HEK293T (cell line): ENCODE results near the gene XRCC2.
"Not testable (repeated sequence)": the region's sequence is repeated elsewhere in the genome, so short reads cannot be mapped to it uniquely, and the experiment has no call there.

ENCODE experiments used
- CTCF ChIA-PET: fragments of 350-600 bp; formaldehyde crosslinking; extraction: SDS; loops from one replicate; lab custom pipeline; 2021; ENCODE audit warnings: antibody characterized with exemption, inconsistent platforms; lab: Yijun Ruan, JAX
- POLR2A ChIA-PET: fragments of 350-600 bp; formaldehyde crosslinking; extraction: SDS; loops from one replicate; lab custom pipeline; 2020; ENCODE audit warnings: antibody characterized with exemption, inconsistent platforms; lab: Yijun Ruan, JAX
- DNase-seq: peaks from one replicate; pipeline ENCODE4 v3.0.0; 2012; ENCODE audit warnings: mixed read lengths; ENCODE audit errors: extremely low spot score
- ARNT ChIP-seq: fragments of 450-650 bp; IDR thresholded peaks from 2 replicates; pipeline ENCODE4 v1.6.1; 2017; ENCODE audit warnings: mild to moderate bottlenecking
- BHLHE40 ChIP-seq: fragments of 450-650 bp; IDR thresholded peaks from 2 replicates; pipeline ENCODE4 v1.6.1; 2016; ENCODE audit warnings: mild to moderate bottlenecking, moderate library complexity, borderline replicate concordance
- CTBP1 ChIP-seq: fragments of 450-650 bp; IDR thresholded peaks from 2 replicates; pipeline ENCODE4 v1.6.1; 2016; ENCODE audit warnings: borderline replicate concordance
- ELF4 ChIP-seq: fragments of 450-650 bp; IDR thresholded peaks from 2 replicates; pipeline ENCODE4 v1.6.1; 2017; ENCODE audit warnings: antibody characterized with exemption
- FOXA1 ChIP-seq: fragments of 450-650 bp; IDR thresholded peaks from 2 replicates; pipeline ENCODE4 v1.6.1; 2016; ENCODE audit warnings: mild to moderate bottlenecking
- FOXK2 ChIP-seq: fragments of 450-650 bp; IDR thresholded peaks from 2 replicates; pipeline ENCODE4 v1.6.1; 2016; ENCODE audit warnings: mild to moderate bottlenecking
- FOXM1 ChIP-seq: fragments of 450-650 bp; IDR thresholded peaks from 2 replicates; pipeline ENCODE4 v1.6.1; 2017; ENCODE audit warnings: mild to moderate bottlenecking, borderline replicate concordance
- HDGF ChIP-seq: fragments of 450-650 bp; IDR thresholded peaks from 2 replicates; pipeline ENCODE4 v1.6.1; 2017; ENCODE audit warnings: antibody characterized with exemption, borderline replicate concordance
- L3MBTL2 ChIP-seq: fragments of 450-650 bp; conservative IDR thresholded peaks from 2 replicates; pipeline ENCODE4 v1.6.1; 2016; ENCODE audit warnings: mild to moderate bottlenecking
- LEF1 ChIP-seq: fragments of 450-650 bp; IDR thresholded peaks from 2 replicates; pipeline ENCODE4 v1.6.1; 2017; ENCODE audit warnings: mild to moderate bottlenecking, borderline replicate concordance
- NFRKB ChIP-seq: fragments of 450-650 bp; IDR thresholded peaks from 2 replicates; pipeline ENCODE4 v1.6.1; 2016; ENCODE audit warnings: mild to moderate bottlenecking, moderate library complexity
- SP1 ChIP-seq: fragments of 450-650 bp; IDR thresholded peaks from 2 replicates; pipeline ENCODE4 v1.6.1; 2017
- SUZ12 ChIP-seq: fragments of 450-650 bp; IDR thresholded peaks from 2 replicates; pipeline ENCODE4 v1.6.1; 2016; ENCODE audit warnings: mild to moderate bottlenecking
- TARDBP ChIP-seq: fragments of 450-650 bp; IDR thresholded peaks from 2 replicates; pipeline ENCODE4 v1.6.1; 2016
- ZNF384 ChIP-seq: fragments of 450-650 bp; IDR thresholded peaks from 2 replicates; pipeline ENCODE4 v1.6.1; 2016
- TF ChIP-seq, protein P1 (sequence below): fragments of 450-650 bp; IDR thresholded peaks from 2 replicates; pipeline ENCODE4 v1.6.1; 2016

XRCC2 gene

DNA sequence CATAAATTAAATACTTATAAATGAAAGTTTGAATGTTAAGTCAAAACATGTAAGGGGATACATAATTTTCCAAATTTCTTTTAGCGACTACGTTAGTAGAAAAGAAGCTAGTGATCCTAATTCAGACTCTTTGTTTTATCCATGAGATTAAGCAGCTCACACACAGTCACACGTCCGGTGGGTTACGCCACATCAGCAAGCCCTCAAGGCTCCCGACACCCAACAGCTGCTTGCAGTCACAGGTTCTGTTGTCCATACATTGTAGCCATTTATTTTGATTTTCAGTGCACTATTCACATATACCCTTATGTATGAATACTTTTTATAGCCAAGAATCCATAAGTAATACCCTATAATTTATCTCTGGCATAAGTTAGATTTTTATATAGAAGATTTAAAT, 39.5 kb downstream of the XRCC2 start:
- CTCF ChIA-PET, result no interaction called here
- no peak for DNase-seq
- TF ChIP-seq FOXK2 (no peak), ELF4 (no peak), BHLHE40 (no peak), SP1 (no peak), L3MBTL2 (no peak), CTBP1 (no peak), SUZ12 (no peak), LEF1 (no peak), ZNF384 (no peak), HDGF (no peak), FOXA1 (no peak), TARDBP (no peak)
- POLR2A ChIA-PET, result no interaction called here

DNA sequence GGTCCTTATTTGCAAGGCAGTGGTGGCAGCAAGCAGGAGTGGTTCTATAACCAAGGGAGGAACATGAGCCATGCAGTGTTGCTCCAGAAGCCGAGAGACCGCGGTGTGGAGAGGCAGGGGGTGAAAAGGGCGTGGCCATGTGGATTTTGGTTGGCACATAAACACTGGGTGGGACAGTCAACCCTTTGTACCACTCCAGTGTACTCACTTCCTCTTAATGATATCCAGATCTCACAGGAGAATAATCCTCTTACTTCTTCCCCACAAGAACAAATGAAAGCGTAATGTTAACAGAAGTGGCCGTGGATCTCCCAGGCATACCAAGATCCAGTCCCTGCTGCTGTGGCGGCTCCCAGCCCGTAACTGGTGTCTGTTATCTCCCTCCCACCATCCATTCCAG, 42.4 kb downstream of the XRCC2 start:
- TF ChIP-seq HDGF (no peak), SP1 (no peak), L3MBTL2 (no peak)
- TF ChIP-seq, protein P1, sequence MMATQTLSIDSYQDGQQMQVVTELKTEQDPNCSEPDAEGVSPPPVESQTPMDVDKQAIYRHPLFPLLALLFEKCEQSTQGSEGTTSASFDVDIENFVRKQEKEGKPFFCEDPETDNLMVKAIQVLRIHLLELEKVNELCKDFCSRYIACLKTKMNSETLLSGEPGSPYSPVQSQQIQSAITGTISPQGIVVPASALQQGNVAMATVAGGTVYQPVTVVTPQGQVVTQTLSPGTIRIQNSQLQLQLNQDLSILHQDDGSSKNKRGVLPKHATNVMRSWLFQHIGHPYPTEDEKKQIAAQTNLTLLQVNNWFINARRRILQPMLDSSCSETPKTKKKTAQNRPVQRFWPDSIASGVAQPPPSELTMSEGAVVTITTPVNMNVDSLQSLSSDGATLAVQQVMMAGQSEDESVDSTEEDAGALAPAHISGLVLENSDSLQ, result no peak
- no peak for DNase-seq
- CTCF ChIA-PET, result no interaction called here
- POLR2A ChIA-PET, result no interaction called here

- ChIA-PET POLR2A (no interaction called here), CTCF (no interaction called here)
- no peak for TF ChIP-seq FOXM1
- TF ChIP-seq CTBP1, result no peak
- TF ChIP-seq LEF1, result no peak
- no peak for TF ChIP-seq FOXA1
- no peak for TF ChIP-seq ZNF384
- TF ChIP-seq, protein P1, result no peak
- TF ChIP-seq ARNT, result no peak
- TF ChIP-seq NFRKB, result no peak
- TF ChIP-seq HDGF, result no peak
- TF ChIP-seq BHLHE40, result no peak
- no peak for TF ChIP-seq ELF4
- TF ChIP-seq TARDBP, result no peak
- no peak for TF ChIP-seq SUZ12
- no peak for TF ChIP-seq SP1
- no peak for TF ChIP-seq L3MBTL2
- TF ChIP-seq FOXK2, result no peak
- DNase-seq, result no peak
Measured at GRCh38 chr7:152633072-152633471, 42.9 kb downstream of the XRCC2 start.

GRCh38 chr7:152628772-152629171, 47.2 kb downstream of the XRCC2 start:
- POLR2A ChIA-PET, CTCF ChIA-PET, DNase-seq: not testable (repeated sequence)

DNA sequence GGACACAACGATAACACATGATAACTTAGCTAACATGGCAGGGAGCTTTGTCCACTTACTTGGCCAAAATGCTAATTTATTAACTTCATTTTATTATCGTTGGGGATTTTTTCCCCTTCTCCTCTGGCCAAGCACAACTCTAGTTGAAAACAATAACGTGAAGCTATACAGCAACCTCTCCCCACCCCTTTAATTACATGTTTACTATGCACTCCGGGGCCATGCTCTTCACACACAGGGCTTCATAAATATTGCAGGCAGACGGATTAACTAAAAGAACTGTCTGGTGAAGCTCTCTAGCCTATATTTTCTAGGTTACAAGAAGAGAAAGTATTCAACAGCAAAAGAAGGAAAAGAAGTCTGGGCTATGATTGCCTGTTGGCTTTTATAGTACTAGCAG, 51.7 kb downstream of the XRCC2 start:
- ChIA-PET CTCF (interaction anchor here (0.5 kb wide), 1 partner anchor 410 kb away, joined by 3 read pairs; no protein-coding TSS in a partner anchor), POLR2A (no interaction called here)
- no peak for DNase-seq
- TF ChIP-seq BHLHE40 (no peak), SUZ12 (no peak), L3MBTL2 (no peak), FOXA1 (no peak), SP1 (no peak), NFRKB (no peak), ELF4 (no peak), ARNT (no peak), LEF1 (no peak), FOXM1 (no peak), FOXK2 (no peak), CTBP1 (no peak), TARDBP (no peak), ZNF384 (no peak), HDGF (no peak)
- TF ChIP-seq, protein P1, result no peak

DNA sequence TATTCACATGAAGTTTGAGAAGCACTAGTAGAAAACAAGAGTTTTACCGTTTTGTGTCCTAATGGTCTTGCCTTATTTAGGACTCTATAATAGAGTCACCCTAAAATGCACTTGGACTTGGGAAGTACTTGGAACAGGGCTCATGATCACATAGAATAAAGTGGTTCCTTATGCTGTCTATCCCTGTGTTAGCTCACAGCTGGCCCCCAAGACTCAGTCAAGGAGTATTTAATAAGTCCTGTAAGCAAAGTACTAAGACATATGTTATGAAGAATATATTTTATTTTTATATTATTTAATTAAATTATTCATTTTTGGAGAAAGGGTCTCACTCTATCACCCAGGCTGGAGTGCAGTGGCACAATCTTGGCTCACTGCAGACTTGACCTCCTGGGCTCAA, 54.5 kb downstream of the XRCC2 start:
- CTCF ChIA-PET, result no interaction called here
- POLR2A ChIA-PET, result no interaction called here
- TF ChIP-seq CTBP1, result no peak
- TF ChIP-seq, protein P1, result no peak
- TF ChIP-seq TARDBP, result no peak
- DNase-seq, result no peak
